OCI-LY3 (cell line): ENCODE data around the gene TOX3.

Experiments
- H2AFZ ChIP-seq: fragments of 200-600, 300-600 bp; shearing (Covaris generic); 2 replicates; pipeline ENCODE4 v1.6.0; 2014; ENCODE audit warnings: antibody characterized with exemption, low read depth, low read length
- H3K27ac ChIP-seq: fragments of 200-600, 300-600 bp; sonication (generic); 2 replicates; pipeline ENCODE4 v1.5.1; 2014; ENCODE audit warnings: mild to moderate bottlenecking, low read length, moderate library complexity, mixed read lengths
- H3K27me3 ChIP-seq: fragments of 200-600, 300-600 bp; sonication (generic); 2 replicates; pipeline ENCODE4 v1.6.1; 2014; ENCODE audit warnings: low read depth, low read length, mixed read lengths
- H3K36me3 ChIP-seq: fragments of 200-600, 300-600 bp; sonication (generic); replicated peaks from 2 replicates; pipeline ENCODE3; 2014; ENCODE audit warnings: low read depth, low read length, mixed read lengths
- H3K4me1 ChIP-seq: fragments of 300-600, 200-600 bp; sonication (generic); 2 replicates; pipeline ENCODE4 v1.6.1; 2014; ENCODE audit warnings: low read length, mixed read lengths
- H3K4me2 ChIP-seq: fragments of 200-600, 300-600 bp; sonication (generic); 2 replicates; pipeline ENCODE4 v1.6.1; 2014; ENCODE audit warnings: low read length, mixed read lengths
- H3K4me3 ChIP-seq: fragments of 300-600, 200-600 bp; sonication (generic); 2 replicates; pipeline ENCODE4 v1.5.1; 2014; ENCODE audit warnings: antibody characterized with exemption, mild to moderate bottlenecking, low read length, moderate library complexity
- H3K79me2 ChIP-seq: fragments of 300-600, 200-600 bp; shearing (Covaris generic); 2 replicates; pipeline ENCODE4 v1.6.1; 2014; ENCODE audit warnings: mild to moderate bottlenecking, low read length, mixed read lengths
- H3K9ac ChIP-seq: fragments of 300-600, 200-600 bp; shearing (Covaris generic); 2 replicates; pipeline ENCODE4 v1.6.0; 2014; ENCODE audit warnings: mild to moderate bottlenecking, low read length, moderate library complexity
- H3K9me3 ChIP-seq: fragments of 200-600, 300-600 bp; shearing (Covaris generic); 2 replicates; pipeline ENCODE4 v1.6.1; 2014; ENCODE audit warnings: low read length, mixed read lengths; ENCODE audit not compliant: insufficient read depth
- H4K20me1 ChIP-seq: fragments of 200-600, 300-600 bp; sonication (generic); 2 replicates; pipeline ENCODE4 v1.6.1; 2016; ENCODE audit warnings: low read length, mixed read lengths; ENCODE audit not compliant: insufficient read depth
- CTCF ChIP-seq: fragments of 200-600, 300-600 bp; sonication (generic); IDR thresholded peaks from 2 replicates; pipeline ENCODE4 v1.5.1; 2014; ENCODE audit warnings: antibody characterized with exemption, low read length, low read depth
- EZH2phosphoT487 ChIP-seq: fragments of 200-600 bp; shearing (Covaris generic); IDR thresholded peaks from 2 replicates; pipeline ENCODE4 v1.6.1; 2018; ENCODE audit warnings: antibody characterized with exemption, mixed run types, low read depth

The TOX3 gene

GRCh38 chr16:52487849-52488457 is 59.0 kb downstream of the TOX3 start:
- H3K36me3 ChIP-seq: no peaks in the 10 kb centered on the region

GRCh38 chr16:52480237-52480636 is 66.7 kb downstream of the TOX3 start:
- no peak overlapping the region for H2AFZ ChIP-seq
- H4K20me1 ChIP-seq: no peaks in the 10 kb centered on the region
- no peaks in the 10 kb centered on the region for H3K79me2 ChIP-seq
- no peak overlapping the region for H3K4me3 ChIP-seq
- H3K9ac ChIP-seq: no peak overlapping the region
- no peaks in the 10 kb centered on the region for H3K36me3 ChIP-seq
- no peaks in the 10 kb centered on the region for H3K9me3 ChIP-seq
- H3K4me2 ChIP-seq: no peak overlapping the region
- TF ChIP-seq CTCF (no peak), EZH2phosphoT487 (no peak)
- no peaks in the 10 kb centered on the region for H3K4me1 ChIP-seq
- H3K27me3 ChIP-seq: no peaks in the 10 kb centered on the region
- H3K27ac ChIP-seq: no peak overlapping the region

More at GRCh38 chr16:52487849-52488457, 59.0 kb downstream of the TOX3 start:
- TF ChIP-seq CTCF (no peak), EZH2phosphoT487 (no peak)
- no peak overlapping the region for H3K4me2 ChIP-seq
- no peak overlapping the region for H3K4me3 ChIP-seq
- H3K9me3 ChIP-seq: no peaks in the 10 kb centered on the region
- no peak overlapping the region for H3K9ac ChIP-seq
- no peak overlapping the region for H3K27ac ChIP-seq
- H3K27me3 ChIP-seq: no peaks in the 10 kb centered on the region
- H3K79me2 ChIP-seq: no peaks in the 10 kb centered on the region
- no peak overlapping the region for H2AFZ ChIP-seq
- no peaks in the 10 kb centered on the region; the same call in 1 of the 2 replicates for H3K4me1 ChIP-seq
- H4K20me1 ChIP-seq: no peaks in the 10 kb centered on the region

- Histone ChIP-seq H3K4me1 (no peaks in the 10 kb centered on the region), H3K9me3 (no peaks in the 10 kb centered on the region), H3K9ac (no peak overlapping the region), H2AFZ (no peak overlapping the region), H3K79me2 (no peaks in the 10 kb centered on the region), H3K4me2 (no peak overlapping the region), H3K27me3 (no peaks in the 10 kb centered on the region), H3K36me3 (no peaks in the 10 kb centered on the region), H3K27ac (no peak overlapping the region), H3K4me3 (no peak overlapping the region), H4K20me1 (no peaks in the 10 kb centered on the region)
- TF ChIP-seq EZH2phosphoT487 (no peak), CTCF (no peak)
Measured at GRCh38 chr16:52476111-52476510, 70.8 kb downstream of the TOX3 start.

- Histone ChIP-seq H3K79me2 (no peaks in the 10 kb centered on the region), H3K4me3 (no peak overlapping the region), H3K9ac (no peak overlapping the region), H3K4me2 (no peak overlapping the region), H4K20me1 (no peaks in the 10 kb centered on the region), H3K36me3 (no peaks in the 10 kb centered on the region), H3K27ac (no peak overlapping the region), H3K4me1 (no peaks in the 10 kb centered on the region), H3K9me3 (no peaks in the 10 kb centered on the region), H3K27me3 (no peaks in the 10 kb centered on the region), H2AFZ (no peak overlapping the region)
- TF ChIP-seq CTCF (no peak), EZH2phosphoT487 (no peak)
Measured at GRCh38 chr16:52474679-52475078, 72.3 kb downstream of the TOX3 start.
